Karpas-422 (cell line): ENCODE measurements around the gene SLAMF9. TPM values are rescaled to one million over a fixed set of nuclear protein-coding genes. Genes with fewer than 3 reads are reported as not detected.

Experiments
- DNase-seq: peaks from one replicate; pipeline ENCODE4 v3.0.0-alpha.2; 2015
- H2AFZ ChIP-seq: fragments of 200-600 bp; sonication (generic); 2 replicates; pipeline ENCODE4 v1.6.1; 2014; ENCODE audit warnings: antibody characterized with exemption, low read length, mixed read lengths
- H3K27ac ChIP-seq: fragments of 200-600 bp; sonication (generic); 2 replicates; pipeline ENCODE4 v1.5.1; 2014; ENCODE audit warnings: mild to moderate bottlenecking, low read length, moderate library complexity
- H3K27me3 ChIP-seq: fragments of 200-600 bp; sonication (generic); 2 replicates; pipeline ENCODE4 v1.6.1; 2014; ENCODE audit warnings: low read length, mixed read lengths
- H3K36me3 ChIP-seq: fragments of 200-600 bp; sonication (generic); 2 replicates; pipeline ENCODE4 v1.6.1; 2014; ENCODE audit warnings: low read length, mixed read lengths; ENCODE audit not compliant: insufficient read depth
- H3K4me1 ChIP-seq: fragments of 200-600 bp; sonication (generic); 2 replicates; pipeline ENCODE4 v1.6.1; 2014; ENCODE audit warnings: mild to moderate bottlenecking, low read length, mixed read lengths
- H3K4me2 ChIP-seq: fragments of 200-600 bp; sonication (generic); 2 replicates; pipeline ENCODE4 v1.6.1; 2014; ENCODE audit warnings: low read length, low read depth, mild to moderate bottlenecking; ENCODE audit not compliant: poor library complexity, severe bottlenecking
- H3K4me3 ChIP-seq: fragments of 200-600 bp; sonication (generic); 2 replicates; pipeline ENCODE4 v1.5.1; 2014; ENCODE audit warnings: mild to moderate bottlenecking, antibody characterized with exemption, low read length, mixed read lengths
- H3K79me2 ChIP-seq: fragments of 200-600 bp; sonication (generic); 2 replicates; pipeline ENCODE4 v1.6.1; 2014; ENCODE audit warnings: mild to moderate bottlenecking, low read length, mixed read lengths
- H3K9ac ChIP-seq: fragments of 200-600 bp; sonication (generic); 2 replicates; pipeline ENCODE4 v1.6.0; 2014; ENCODE audit warnings: low read length
- H3K9me2 ChIP-seq: fragments of 200-600 bp; sonication (generic), shearing (Covaris generic); replicated peaks from 2 replicates; pipeline ENCODE4 v1.6.0; 2014; ENCODE audit warnings: mild to moderate bottlenecking, low read length, moderate library complexity; ENCODE audit not compliant: insufficient read depth
- H3K9me3 ChIP-seq: fragments of 300-700, 200-600 bp; sonication (generic); 2 replicates; pipeline ENCODE4 v1.6.1; 2014; ENCODE audit warnings: low read length, mixed read lengths
- H4K20me1 ChIP-seq: fragments of 200-600 bp; sonication (generic); 2 replicates; pipeline ENCODE4 v1.6.1; 2014; ENCODE audit warnings: mild to moderate bottlenecking, antibody characterized with exemption, low read length, low read depth; ENCODE audit not compliant: insufficient read depth
- total RNA-seq: library from RNA; depleted of rRNA; stranded (reverse); fragments of >200 nt; shearing (Covaris generic); gene quantifications from 2 replicates; pipeline ENCODE4 v1.2.3, GENCODE V29; 2014; ENCODE audit warnings: low replicate concordance

The SLAMF9 gene
- total RNA-seq, 1 experiment from 2014 or later = not detected

DNA sequence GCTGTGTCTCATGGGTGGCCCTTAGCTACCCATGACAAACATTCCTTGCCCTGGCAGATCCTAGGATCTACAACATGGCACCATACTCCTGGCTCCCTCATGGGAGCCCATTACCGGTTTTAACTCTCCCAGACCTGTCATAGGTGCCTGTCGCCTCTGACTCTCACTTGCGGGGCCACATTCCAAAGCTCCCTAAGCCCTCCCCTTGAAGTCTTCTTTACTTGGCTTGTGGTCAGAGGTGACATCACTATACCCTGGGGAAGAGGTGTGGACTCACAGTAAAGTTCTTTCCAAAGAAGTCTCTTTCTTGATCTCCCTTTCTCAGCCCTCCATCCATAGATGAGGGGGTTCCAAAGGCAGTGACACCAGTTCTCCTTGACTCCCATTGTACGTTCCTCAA is 5.4 kb upstream of the SLAMF9 start:
- Histone ChIP-seq H3K4me1 (no peaks in the 10 kb centered on the region), H3K4me2 (no peak overlapping the region), H3K4me3 (no peak overlapping the region), H3K79me2 (no peaks in the 10 kb centered on the region), H4K20me1 (no peaks in the 10 kb centered on the region), H3K9ac (no peak overlapping the region), H3K9me2 (no peaks in the 10 kb centered on the region), H2AFZ (no peak overlapping the region), H3K36me3 (no peaks in the 10 kb centered on the region), H3K27me3 (0 out of 2 replicates have a peak, but pooled peaks cover 5% of the 10 kb centered on the region), H3K9me3 (no peaks in the 10 kb centered on the region), H3K27ac (no peak overlapping the region)
- DNase-seq = no peak

DNA sequence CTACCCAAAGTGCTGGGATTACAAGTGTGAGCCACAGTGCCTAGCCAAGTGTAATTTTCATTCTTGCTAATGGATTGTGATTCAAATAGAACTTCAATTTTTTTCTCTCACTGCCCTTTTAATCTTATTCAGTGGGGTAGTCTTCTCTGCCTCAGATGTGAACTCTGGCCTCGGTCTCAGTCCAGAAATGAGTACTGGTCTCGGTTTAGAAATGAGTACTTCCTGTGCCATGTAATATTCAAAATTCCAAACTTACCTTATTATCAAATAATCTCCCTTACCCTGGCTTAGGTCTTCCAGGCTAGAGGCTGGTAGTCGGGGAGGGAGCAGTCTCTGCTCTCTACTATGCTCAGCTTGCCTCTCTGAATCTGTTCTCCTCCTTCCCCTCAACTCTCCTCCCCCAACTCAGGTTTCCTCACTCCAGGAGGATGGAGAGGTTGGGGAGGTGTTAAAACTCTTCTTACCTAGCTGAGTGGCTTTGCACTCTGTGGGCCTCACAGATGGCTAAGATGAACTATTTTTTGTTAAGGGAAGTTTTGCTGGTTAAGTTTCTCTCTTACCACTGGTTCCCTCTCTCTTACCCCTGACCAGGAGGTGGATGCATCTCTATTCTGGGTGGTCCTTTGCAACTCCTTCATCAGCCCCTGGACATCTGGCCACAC is 4.8 kb upstream of the SLAMF9 start:
- Histone ChIP-seq H3K27ac (no peak overlapping the region), H3K4me2 (no peak overlapping the region), H3K36me3 (no peaks in the 10 kb centered on the region), H3K4me1 (no peaks in the 10 kb centered on the region), H3K27me3 (0 out of 2 replicates have a peak, but pooled peaks cover 5% of the 10 kb centered on the region), H3K4me3 (no peak overlapping the region), H2AFZ (no peak overlapping the region), H4K20me1 (no peaks in the 10 kb centered on the region), H3K9ac (no peak overlapping the region), H3K9me3 (no peaks in the 10 kb centered on the region), H3K79me2 (no peaks in the 10 kb centered on the region), H3K9me2 (no peaks in the 10 kb centered on the region)
- no peak for DNase-seq

- H3K4me1 ChIP-seq = no peaks in the 10 kb centered on the region
- H3K36me3 ChIP-seq = no peaks in the 10 kb centered on the region
- 0 out of 2 replicates have a peak, but pooled peaks cover 4% of the 10 kb centered on the region for H3K27me3 ChIP-seq
- no peaks in the 10 kb centered on the region for H3K9me2 ChIP-seq
- no peak overlapping the region for H3K9ac ChIP-seq
- H3K27ac ChIP-seq = no peak overlapping the region
- no peak for DNase-seq
- H4K20me1 ChIP-seq = no peaks in the 10 kb centered on the region
- H3K4me2 ChIP-seq = no peak overlapping the region
- H3K79me2 ChIP-seq = no peaks in the 10 kb centered on the region
- H2AFZ ChIP-seq = no peak overlapping the region
- no peak overlapping the region for H3K4me3 ChIP-seq
- no peaks in the 10 kb centered on the region for H3K9me3 ChIP-seq
Measured at GRCh38 chr1:159957824-159958268, 3.8 kb upstream of the SLAMF9 start.

GRCh38 chr1:159955456-159955855 is 1.4 kb upstream of the SLAMF9 start:
- Histone ChIP-seq H3K9me2 (no peaks in the 10 kb centered on the region), H3K4me3 (no peak overlapping the region), H2AFZ (no peak overlapping the region), H3K9ac (no peak overlapping the region), H3K27ac (no peak overlapping the region), H4K20me1 (no peaks in the 10 kb centered on the region), H3K27me3 (no peaks in the 10 kb centered on the region), H3K4me2 (no peak overlapping the region), H3K36me3 (no peaks in the 10 kb centered on the region), H3K9me3 (no peaks in the 10 kb centered on the region), H3K79me2 (no peaks in the 10 kb centered on the region), H3K4me1 (no peaks in the 10 kb centered on the region)
- DNase-seq = no peak

DNA sequence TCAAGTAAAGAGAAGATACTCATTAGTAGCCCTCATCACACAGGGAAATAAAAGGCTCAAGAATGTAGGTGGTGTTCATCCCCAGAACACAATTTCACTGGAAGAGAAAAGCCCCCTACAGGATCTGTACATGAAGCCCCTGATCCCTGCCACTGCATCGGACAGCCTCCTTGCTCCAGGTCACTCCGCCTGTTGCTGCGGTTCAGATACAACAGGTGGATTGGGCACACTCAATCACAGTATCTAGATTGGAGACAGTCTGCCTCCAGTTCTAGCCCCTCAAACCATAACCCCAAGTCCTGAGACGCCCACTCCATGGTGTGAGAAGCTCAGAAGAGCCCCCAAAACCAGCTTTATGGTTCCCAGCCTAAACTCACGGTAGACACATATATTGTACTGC is 1.1 kb downstream of the SLAMF9 start:
- Histone ChIP-seq H3K27me3 (no peaks in the 10 kb centered on the region), H2AFZ (no peak overlapping the region), H3K4me1 (no peaks in the 10 kb centered on the region), H3K27ac (no peak overlapping the region), H4K20me1 (no peaks in the 10 kb centered on the region), H3K4me2 (no peak overlapping the region), H3K79me2 (no peaks in the 10 kb centered on the region), H3K9me3 (no peaks in the 10 kb centered on the region), H3K9me2 (no peaks in the 10 kb centered on the region), H3K9ac (no peak overlapping the region), H3K36me3 (no peaks in the 10 kb centered on the region), H3K4me3 (no peak overlapping the region)
- no peak for DNase-seq

DNA sequence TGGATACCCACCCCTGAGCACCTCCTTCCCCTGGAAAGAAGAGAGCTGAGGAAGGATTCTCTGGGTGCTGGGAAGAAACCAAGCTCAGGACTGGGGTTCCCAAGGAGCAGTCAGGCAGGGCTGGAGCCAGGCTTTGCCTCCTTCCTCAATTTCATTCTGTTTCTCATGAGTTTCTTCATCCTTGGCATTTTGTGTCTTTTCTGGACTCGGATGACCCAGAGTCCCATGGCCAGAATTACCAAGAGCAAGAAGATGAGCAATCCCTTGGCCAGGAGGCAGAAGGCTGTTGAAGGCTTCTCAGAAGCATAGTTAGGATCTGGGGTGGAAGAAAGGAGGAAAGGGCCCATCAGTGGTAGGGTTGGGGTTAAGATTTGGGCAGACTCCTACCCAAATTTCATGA is 2.5 kb downstream of the SLAMF9 start:
- Histone ChIP-seq H3K4me1 (no peaks in the 10 kb centered on the region), H2AFZ (no peak overlapping the region), H3K27ac (no peak overlapping the region), H3K27me3 (no peaks in the 10 kb centered on the region), H4K20me1 (no peaks in the 10 kb centered on the region), H3K4me3 (no peak overlapping the region), H3K36me3 (no peaks in the 10 kb centered on the region), H3K9ac (no peak overlapping the region), H3K9me2 (no peaks in the 10 kb centered on the region), H3K4me2 (no peak overlapping the region), H3K79me2 (no peaks in the 10 kb centered on the region), H3K9me3 (no peaks in the 10 kb centered on the region)
- DNase-seq = no peak

DNA sequence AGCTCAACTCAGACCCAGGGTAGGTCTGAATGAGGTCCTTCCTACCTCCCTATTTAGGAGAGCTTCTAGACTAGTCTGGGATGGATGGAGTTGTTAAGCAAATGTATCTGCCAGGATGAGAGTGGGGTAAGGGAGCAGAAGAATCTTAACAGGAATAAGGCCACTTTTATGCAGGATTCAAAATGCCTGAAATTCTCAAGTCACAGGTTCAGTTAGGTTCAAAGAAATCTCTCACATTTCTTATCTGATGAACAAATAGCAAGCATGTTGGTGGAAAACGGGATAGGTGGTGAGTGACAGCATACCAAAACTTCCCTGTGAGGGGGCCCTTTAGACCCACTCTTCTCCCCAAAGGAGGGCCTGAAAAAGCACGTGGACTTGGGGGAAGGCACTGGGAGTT is 3.0 kb downstream of the SLAMF9 start:
- no peak overlapping the region for H2AFZ ChIP-seq
- H4K20me1 ChIP-seq = no peaks in the 10 kb centered on the region
- H3K79me2 ChIP-seq = no peaks in the 10 kb centered on the region
- no peak overlapping the region for H3K4me3 ChIP-seq
- H3K9ac ChIP-seq = no peak overlapping the region
- no peak overlapping the region for H3K27ac ChIP-seq
- H3K9me3 ChIP-seq = no peaks in the 10 kb centered on the region
- H3K4me2 ChIP-seq = no peak overlapping the region
- no peaks in the 10 kb centered on the region for H3K9me2 ChIP-seq
- no peaks in the 10 kb centered on the region for H3K27me3 ChIP-seq
- no peaks in the 10 kb centered on the region for H3K36me3 ChIP-seq
- H3K4me1 ChIP-seq = no peaks in the 10 kb centered on the region
- no peak for DNase-seq

GRCh38 chr1:159949981-159950381 is 4.1 kb downstream of the SLAMF9 start:
- H3K36me3 ChIP-seq = no peaks in the 10 kb centered on the region
- no peaks in the 10 kb centered on the region for H3K4me1 ChIP-seq
- no peaks in the 10 kb centered on the region for H3K79me2 ChIP-seq
- H2AFZ ChIP-seq = no peak overlapping the region
- H4K20me1 ChIP-seq = no peaks in the 10 kb centered on the region
- H3K27ac ChIP-seq = no peak overlapping the region
- H3K9me2 ChIP-seq = no peaks in the 10 kb centered on the region
- no peak overlapping the region for H3K4me2 ChIP-seq
- H3K27me3 ChIP-seq = no peaks in the 10 kb centered on the region
- DNase-seq = no peak
- H3K4me3 ChIP-seq = no peak overlapping the region
- no peaks in the 10 kb centered on the region for H3K9me3 ChIP-seq
- H3K9ac ChIP-seq = no peak overlapping the region
